ENCODE results near the gene KRTAP29-1. TPM values are rescaled to one million over a fixed set of nuclear protein-coding genes. Genes with fewer than 3 reads are reported as not detected.

KRTAP29-1 gene
- polyA plus RNA-seq, 3 donors: not detected

DNA sequence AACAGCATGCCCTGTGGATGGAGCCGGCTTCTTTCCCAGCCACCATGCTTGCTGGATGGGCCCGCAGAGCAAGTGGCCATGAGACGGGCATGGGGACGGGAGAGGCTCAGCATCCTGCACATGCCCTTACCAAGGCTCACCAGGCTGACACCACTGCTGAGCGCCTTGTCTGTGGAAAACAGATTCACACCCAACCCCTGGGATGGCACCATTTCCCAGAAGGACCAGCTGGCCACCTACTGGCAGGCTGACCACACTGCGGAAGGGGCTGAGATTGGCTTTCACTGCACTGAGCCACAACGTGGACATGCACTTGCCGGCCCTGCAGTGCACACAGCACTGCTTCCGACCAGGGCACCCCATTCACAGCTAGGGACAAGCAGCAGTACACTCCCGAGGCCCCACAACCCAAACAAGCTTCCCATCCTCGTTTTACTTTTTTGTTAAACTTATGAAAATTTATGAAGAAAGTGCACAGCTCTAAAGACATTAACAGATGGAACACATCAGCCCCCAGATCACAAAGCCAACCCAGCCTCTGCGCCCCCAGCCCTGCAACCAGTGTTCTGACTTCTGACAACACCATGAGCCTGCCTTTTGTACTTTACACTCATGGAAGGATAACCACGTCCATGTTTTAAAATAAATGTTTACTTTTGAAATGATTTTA lies 26.8 kb upstream of the KRTAP29-1 start:
- no peaks in the 10 kb centered on the region for H3K27me3 ChIP-seq (ENCODE audit: control insufficient read depth in 2 of 2, insufficient read depth in 2 of 2, low read length in 2 of 2)
- Mint-ChIP-seq H3K4me3 (no peak overlapping the region), H3K4me1 (peaks cover 16% of the 10 kb centered on the region), H3K36me3 (no peaks in the 10 kb centered on the region), H3K9me3 (peaks cover 0 to 2% (median 0%) of the 10 kb centered on the region in 7 donors), H3K27ac (no peak overlapping the region), H3K27me3 (ENCODE audit: low read depth in 3 of 3) (peaks cover 0 to 3% (median 2%) of the 10 kb centered on the region in 3 donors)
- intact Hi-C loops (cut with micrococcal nuclease): loop anchor here in 1 of 2 donors (10.0 kb wide), 1 partner anchor 425 kb away; no protein-coding TSS in a partner anchor
- H3K79me2 ChIP-seq (ENCODE audit: insufficient read depth, low read length): no peaks in the 10 kb centered on the region
- no peak overlapping the region for H3K9ac ChIP-seq (ENCODE audit: insufficient read depth, low read length, poor library complexity, severe bottlenecking)
- H3K36me3 ChIP-seq (replicated peaks in 1 of 2; ENCODE audit: control insufficient read depth in 1 of 2, insufficient read depth in 2 of 2, low read length in 2 of 2): no peaks in the 10 kb centered on the region
- H3K4me1 ChIP-seq (ENCODE audit: control insufficient read depth in 1 of 2, insufficient read depth in 2 of 2, low read length in 2 of 2): peaks cover 0 to 13% of the 10 kb centered on the region in 2 donors
- WGBS (ENCODE audit: insufficient coverage): 75% methylated on average over 8 of the region's 13 CpGs
- TF ChIP-seq CTCF (IDR thresholded peaks at IDR 0.05): peak; percentile 84
- DNase-seq: peak; percentile 30 to 42 (median 42)
- no peak overlapping the region for H3K4me2 ChIP-seq (replicated peaks; ENCODE audit: extremely low read depth, low read length, poor library complexity, severe bottlenecking)
- no peak overlapping the region for H3K27ac ChIP-seq (ENCODE audit: low read depth in 1 of 2, low read length in 2 of 2)
- H3K9me3 ChIP-seq (replicated peaks in 1 of 2; ENCODE audit: control insufficient read depth in 1 of 2, insufficient read depth in 1 of 2, low read length in 2 of 2): no peaks in the 10 kb centered on the region
- no peak overlapping the region for H2AFZ ChIP-seq (ENCODE audit: insufficient read depth, low read depth, low read length, poor library complexity, severe bottlenecking)
- no peak overlapping the region for H3K4me3 ChIP-seq (replicated peaks in 1 of 3; ENCODE audit: low read depth in 2 of 3, low read length in 3 of 3)
- H4K20me1 ChIP-seq (ENCODE audit: insufficient read depth, low read length): no peaks in the 10 kb centered on the region

DNA sequence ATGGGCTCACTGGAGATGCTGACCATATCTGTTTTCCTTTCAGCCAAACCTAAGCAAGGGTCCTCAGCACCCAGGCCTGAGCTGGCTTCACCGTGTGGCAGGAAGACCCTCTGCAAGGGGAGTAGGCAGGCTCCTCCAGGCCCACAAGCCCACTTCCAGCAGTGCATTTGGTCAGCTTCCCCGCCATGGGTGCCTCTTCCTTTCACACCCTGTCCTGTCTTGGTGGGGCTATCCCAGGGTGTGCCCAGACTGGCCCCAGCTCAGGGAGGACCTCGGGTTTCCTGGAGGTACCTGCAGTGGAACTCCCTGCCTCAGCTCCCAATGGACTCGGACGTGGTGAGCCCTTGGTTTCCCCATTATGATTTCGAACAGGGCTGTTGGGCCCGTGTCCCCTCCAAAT lies 25.6 kb upstream of the KRTAP29-1 start:
- peaks cover 10% of the 10 kb centered on the region for H3K4me1 Mint-ChIP-seq
- peaks cover 0 to 7% of the 10 kb centered on the region in 2 donors for H3K4me1 ChIP-seq (ENCODE audit: control insufficient read depth in 1 of 2, insufficient read depth in 2 of 2, low read length in 2 of 2)
- H3K4me3 ChIP-seq (replicated peaks in 1 of 3; ENCODE audit: low read depth in 2 of 3, low read length in 3 of 3): no peak overlapping the region
- no peaks in the 10 kb centered on the region for H4K20me1 ChIP-seq (ENCODE audit: insufficient read depth, low read length)
- H3K4me2 ChIP-seq (replicated peaks; ENCODE audit: extremely low read depth, low read length, poor library complexity, severe bottlenecking): no peak overlapping the region
- H3K4me3 Mint-ChIP-seq: no peak overlapping the region
- H3K9ac ChIP-seq (ENCODE audit: insufficient read depth, low read length, poor library complexity, severe bottlenecking): no peak overlapping the region
- WGBS (ENCODE audit: insufficient coverage): 83% methylated on average over 7 of the region's 7 CpGs
- no peaks in the 10 kb centered on the region for H3K9me3 ChIP-seq (replicated peaks in 1 of 2; ENCODE audit: control insufficient read depth in 1 of 2, insufficient read depth in 1 of 2, low read length in 2 of 2)
- no peaks in the 10 kb centered on the region for H3K9me3 Mint-ChIP-seq
- H2AFZ ChIP-seq (ENCODE audit: insufficient read depth, low read depth, low read length, poor library complexity, severe bottlenecking): no peak overlapping the region
- H3K27ac Mint-ChIP-seq: no peak overlapping the region
- intact Hi-C loops (cut with micrococcal nuclease): loop anchor here in 1 of 2 donors (10.0 kb wide), 1 partner anchor 423 kb away; no protein-coding TSS in a partner anchor
- no peaks in the 10 kb centered on the region for H3K36me3 ChIP-seq (replicated peaks in 1 of 2; ENCODE audit: control insufficient read depth in 1 of 2, insufficient read depth in 2 of 2, low read length in 2 of 2)
- no peak overlapping the region for H3K27ac ChIP-seq (ENCODE audit: low read depth in 1 of 2, low read length in 2 of 2)
- no peaks in the 10 kb centered on the region for H3K36me3 Mint-ChIP-seq
- no peaks in the 10 kb centered on the region for H3K27me3 ChIP-seq (ENCODE audit: control insufficient read depth in 2 of 2, insufficient read depth in 2 of 2, low read length in 2 of 2)
- H3K27me3 Mint-ChIP-seq (ENCODE audit: low read depth in 3 of 3): peaks cover 0 to 3% (median 2%) of the 10 kb centered on the region in 3 donors
- no peak for DNase-seq
- no peak for TF ChIP-seq CTCF (IDR thresholded peaks at IDR 0.05)
- no peaks in the 10 kb centered on the region for H3K79me2 ChIP-seq (ENCODE audit: insufficient read depth, low read length)
